ENCODE data around the gene NPRL2. TPM values are rescaled to one million over a fixed set of nuclear protein-coding genes. Genes with fewer than 3 reads are reported as not detected.

NPRL2 gene
- total RNA-seq, 1 donor from 2014 or later, result 21.6 TPM

DNA sequence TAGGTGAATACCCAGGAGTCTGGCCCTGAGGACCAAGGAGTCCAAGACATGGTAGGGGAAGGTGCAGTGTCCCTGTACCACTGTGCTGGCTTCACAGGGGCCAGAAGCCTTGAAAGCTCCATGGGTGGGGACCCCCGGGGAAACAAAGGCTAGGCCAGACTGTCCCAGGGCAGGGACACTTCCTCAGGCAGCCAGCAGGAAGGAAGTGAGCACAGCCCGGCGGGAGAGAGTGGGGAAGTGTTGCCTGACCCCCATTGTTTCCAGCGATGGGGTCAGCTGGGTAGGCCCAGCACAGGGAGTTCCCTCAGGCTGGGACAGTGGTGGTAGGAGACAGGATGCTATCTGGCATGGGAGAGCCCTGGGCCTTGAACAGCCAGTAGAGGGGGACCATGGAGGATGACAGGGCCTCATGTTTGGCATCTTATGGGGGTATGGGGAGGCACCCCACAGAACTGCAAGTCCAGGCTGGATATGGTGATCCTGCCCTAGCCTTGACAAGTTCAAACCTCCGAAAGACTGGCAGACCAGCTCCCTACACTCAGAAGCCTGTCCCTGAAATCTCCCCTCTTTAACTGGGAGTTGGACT, 26.9 kb downstream of the NPRL2 start:
- ATAC-seq (peak; percentile 1), DNase-seq (peak; percentile 69)
- no peaks in the 10 kb centered on the region for H3K9me3 ChIP-seq
- H3K4me1 ChIP-seq, result peaks cover 60% of the 10 kb centered on the region
- intact Hi-C loops (cut with DNase I), result no loop called here
- no peaks in the 10 kb centered on the region for H3K27me3 ChIP-seq
- H3K4me3 ChIP-seq, result peak overlapping the region; percentile 11
- TF ChIP-seq, protein P1, sequence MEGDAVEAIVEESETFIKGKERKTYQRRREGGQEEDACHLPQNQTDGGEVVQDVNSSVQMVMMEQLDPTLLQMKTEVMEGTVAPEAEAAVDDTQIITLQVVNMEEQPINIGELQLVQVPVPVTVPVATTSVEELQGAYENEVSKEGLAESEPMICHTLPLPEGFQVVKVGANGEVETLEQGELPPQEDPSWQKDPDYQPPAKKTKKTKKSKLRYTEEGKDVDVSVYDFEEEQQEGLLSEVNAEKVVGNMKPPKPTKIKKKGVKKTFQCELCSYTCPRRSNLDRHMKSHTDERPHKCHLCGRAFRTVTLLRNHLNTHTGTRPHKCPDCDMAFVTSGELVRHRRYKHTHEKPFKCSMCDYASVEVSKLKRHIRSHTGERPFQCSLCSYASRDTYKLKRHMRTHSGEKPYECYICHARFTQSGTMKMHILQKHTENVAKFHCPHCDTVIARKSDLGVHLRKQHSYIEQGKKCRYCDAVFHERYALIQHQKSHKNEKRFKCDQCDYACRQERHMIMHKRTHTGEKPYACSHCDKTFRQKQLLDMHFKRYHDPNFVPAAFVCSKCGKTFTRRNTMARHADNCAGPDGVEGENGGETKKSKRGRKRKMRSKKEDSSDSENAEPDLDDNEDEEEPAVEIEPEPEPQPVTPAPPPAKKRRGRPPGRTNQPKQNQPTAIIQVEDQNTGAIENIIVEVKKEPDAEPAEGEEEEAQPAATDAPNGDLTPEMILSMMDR (IDR thresholded peaks at IDR 0.05), result no peak
- H3K36me3 ChIP-seq, result peaks cover 20% of the 10 kb centered on the region
- H3K27ac ChIP-seq, result peak overlapping the region; percentile 98

DNA sequence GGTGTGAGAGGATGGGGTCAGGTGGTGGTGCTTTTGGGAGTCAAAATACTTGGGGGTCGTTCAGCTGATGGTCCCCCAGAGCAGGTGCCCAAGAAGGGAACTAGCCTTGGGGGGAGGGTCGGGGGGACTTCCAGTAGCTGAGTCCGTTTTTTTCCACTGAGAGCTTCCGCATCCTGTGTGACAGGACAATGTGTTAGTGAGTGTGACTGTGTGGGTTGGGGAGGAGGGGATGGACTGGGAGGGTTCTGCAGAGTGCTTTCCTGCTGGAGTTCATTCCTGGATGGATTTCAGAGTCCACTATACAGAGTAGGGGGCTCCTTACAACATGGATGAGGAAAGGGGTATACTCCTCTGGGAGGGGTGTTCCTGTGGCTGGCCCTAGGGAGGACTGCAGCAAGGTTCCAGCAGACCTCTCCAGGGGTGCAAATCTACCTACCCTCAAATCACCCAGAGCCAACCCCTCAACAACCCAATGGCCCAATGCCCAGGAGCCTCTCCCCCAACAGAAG, 27.4 kb downstream of the NPRL2 start:
- TF ChIP-seq, protein P1 (IDR thresholded peaks at IDR 0.05), result no peak
- H3K9me3 ChIP-seq, result no peaks in the 10 kb centered on the region
- H3K27ac ChIP-seq, result peak overlapping the region; percentile 98
- ATAC-seq, result no peak
- peak overlapping the region; percentile 66 for H3K4me3 ChIP-seq
- peaks cover 26% of the 10 kb centered on the region for H3K36me3 ChIP-seq
- no peaks in the 10 kb centered on the region for H3K27me3 ChIP-seq
- no peak for DNase-seq
- intact Hi-C loops (cut with DNase I), result no loop called here
- peaks cover 60% of the 10 kb centered on the region for H3K4me1 ChIP-seq

DNA sequence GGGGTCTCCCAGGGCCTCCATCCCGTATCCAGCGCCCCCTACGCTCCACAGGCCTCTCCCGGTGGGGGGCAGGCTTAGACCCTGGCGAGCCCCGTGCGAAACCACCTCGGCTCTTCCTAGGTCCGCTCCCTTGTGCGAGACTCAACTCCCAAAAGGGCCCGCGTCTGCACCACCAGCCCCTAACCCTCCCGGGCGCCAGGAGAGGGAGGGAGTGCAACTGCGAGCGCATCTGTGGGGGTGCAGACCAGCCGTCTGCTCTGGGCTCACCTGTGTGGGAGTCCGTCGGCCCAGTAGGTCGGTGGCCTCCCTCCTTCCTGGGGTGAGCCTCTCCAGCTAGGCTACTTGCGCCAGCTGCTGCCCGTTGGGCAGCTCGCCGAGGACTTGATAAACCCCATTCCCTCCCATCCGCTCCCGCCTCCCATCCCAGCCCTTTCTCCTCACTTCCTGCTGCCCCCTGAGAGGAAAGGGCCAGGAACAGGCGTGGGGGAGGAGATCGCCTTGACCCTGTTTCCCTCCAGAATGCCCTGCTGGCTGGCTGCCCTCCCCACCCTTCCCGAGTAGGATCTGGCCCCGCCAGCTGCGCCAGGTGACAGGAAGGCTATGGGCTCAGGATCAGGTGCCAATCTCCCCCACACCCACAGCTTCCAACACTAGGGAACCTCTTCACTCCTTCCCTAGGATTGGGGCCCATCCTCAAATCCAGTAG, 28.0 kb downstream of the NPRL2 start, which contains the start of gene HYAL2:
Gene HYAL2, minus strand, starts transcription at position 360 of the 706 bp plus-strand sequence. CDS start 2,256 bp downstream, outside the sequence.
- peak within 1 kb of the TSS; percentile 66 for H3K4me3 ChIP-seq
- ATAC-seq, result peak; percentile 1
- peaks cover 32% of the 10 kb centered on the region for H3K36me3 ChIP-seq
- H3K27me3 ChIP-seq, result no peaks in the 10 kb centered on the region
- intact Hi-C loops (cut with DNase I), result no loop called here
- TF ChIP-seq, protein P1 (IDR thresholded peaks at IDR 0.05), result no peak
- peak within 1 kb of the TSS; percentile 98 for H3K27ac ChIP-seq
- H3K4me1 ChIP-seq, result peaks cover 64% of the 10 kb centered on the region
- DNase-seq, result peak; percentile 77
- no peaks in the 10 kb centered on the region for H3K9me3 ChIP-seq

- H3K9me3 ChIP-seq, result no peaks in the 10 kb centered on the region
- peaks cover 37% of the 10 kb centered on the region for H3K36me3 ChIP-seq
- ATAC-seq (no peak), DNase-seq (no peak)
- TF ChIP-seq, protein P1 (IDR thresholded peaks at IDR 0.05), result no peak
- no peaks in the 10 kb centered on the region for H3K27me3 ChIP-seq
- H3K4me3 ChIP-seq, result peak overlapping the region; percentile 66
- intact Hi-C loops (cut with DNase I), result no loop called here
- H3K27ac ChIP-seq, result peak overlapping the region; percentile 98
- H3K4me1 ChIP-seq, result peaks cover 64% of the 10 kb centered on the region
These were observed 28.5 kb downstream of the NPRL2 start for GRCh38 chr3:50322115-50322385.

- DNase-seq (peak; percentile 95), ATAC-seq (peak; percentile 78)
- H3K4me1 ChIP-seq, result peaks cover 66% of the 10 kb centered on the region
- peak overlapping the region; percentile 66 for H3K4me3 ChIP-seq
- H3K36me3 ChIP-seq, result peaks cover 40% of the 10 kb centered on the region
- no peaks in the 10 kb centered on the region for H3K27me3 ChIP-seq
- peak overlapping the region; percentile 98 for H3K27ac ChIP-seq
- TF ChIP-seq, protein P1 (IDR thresholded peaks at IDR 0.05), result peak; percentile 58
- intact Hi-C loops (cut with DNase I), result no loop called here
- no peaks in the 10 kb centered on the region for H3K9me3 ChIP-seq
These were observed 29.1 kb downstream of the NPRL2 start for GRCh38 chr3:50321336-50322114.
